Skeletal muscle satellite cell (primary cell): ENCODE results near the gene PDE6G.
"Not testable (repeated sequence)": the region's sequence is repeated elsewhere in the genome, so short reads cannot be mapped to it uniquely, and the experiment has no call there.

Experiments
- H3K27me3 ChIP-seq: 2 replicates; pipeline ENCODE4 v1.7.0; 2013; ENCODE audit warnings: low read length; ENCODE audit not compliant: control insufficient read depth, insufficient read depth
- H3K36me3 ChIP-seq: 2 replicates; pipeline ENCODE4 v1.7.0; 2013; ENCODE audit warnings: mild to moderate bottlenecking, control low read depth, low read length; ENCODE audit not compliant: insufficient read depth
- H3K4me1 ChIP-seq: 2 replicates; pipeline ENCODE4 v1.7.0; 2013; ENCODE audit warnings: low read length; ENCODE audit not compliant: control insufficient read depth, insufficient read depth
- H3K4me2 ChIP-seq: 2 replicates; pipeline ENCODE4 v1.7.0; 2013; ENCODE audit warnings: mild to moderate bottlenecking, low read length
- H3K4me3 ChIP-seq: 2 replicates; pipeline ENCODE4 v1.7.0; 2013; ENCODE audit warnings: low read length
- H3K9ac ChIP-seq: 2 replicates; pipeline ENCODE4 v1.7.0; 2013; ENCODE audit warnings: mild to moderate bottlenecking, low read depth, low read length, moderate library complexity
- H3K9me3 ChIP-seq: replicated peaks from 2 replicates; pipeline ENCODE4 v1.7.0; 2013; ENCODE audit warnings: mild to moderate bottlenecking, control low read depth, low read length

The PDE6G gene

GRCh38 chr17:81636505-81637288 is 19.6 kb downstream of the PDE6G start, which contains the start of the genes NPLOC4 and TSPAN10:
Gene NPLOC4, minus strand, starts transcription at chr17:81637112. Its CDS starts 182 bp downstream, at chr17:81636930.
Gene TSPAN10, plus strand, starts transcription at chr17:81637196. Its CDS starts 5,217 bp downstream, at chr17:81642413.
- Histone ChIP-seq H3K27me3 (no peaks in the 10 kb centered on the region), H3K9me3 (no peaks in the 10 kb centered on the region), H3K36me3 (peaks cover 4% of the 10 kb centered on the region), H3K4me2 (peak within 1 kb of the TSS; percentile 90), H3K4me3 (peak within 1 kb of the TSS; percentile 95), H3K9ac (peak within 1 kb of the TSS; percentile 96), H3K4me1 (peaks cover 10% of the 10 kb centered on the region)

DNA sequence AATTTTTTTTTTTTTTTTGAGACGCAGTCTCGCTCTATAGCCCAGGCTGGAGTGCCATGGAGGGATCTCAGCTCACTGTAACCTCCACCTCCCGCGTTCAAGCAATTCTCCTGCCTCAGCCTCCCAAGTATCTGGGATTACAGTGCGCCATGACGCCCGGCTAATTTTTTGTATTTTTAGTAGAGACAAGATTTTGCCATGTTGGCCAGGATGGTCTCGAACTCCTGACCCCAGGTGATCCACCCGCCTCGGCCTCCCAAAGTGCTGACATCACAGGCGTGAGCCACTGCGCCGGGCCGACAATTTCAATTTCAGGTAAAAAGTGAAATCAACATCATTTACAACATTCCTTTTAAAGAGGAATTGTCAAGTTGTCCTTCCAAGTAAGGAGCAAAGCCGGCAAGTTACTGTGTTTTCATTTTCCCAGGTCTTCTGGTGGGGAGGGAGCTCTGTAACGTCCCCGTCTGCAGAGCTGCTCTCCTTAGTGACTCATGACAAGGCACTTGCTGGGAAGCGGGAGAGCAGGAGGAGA is 20.3 kb downstream of the PDE6G start:
- peaks cover 6% of the 10 kb centered on the region for H3K4me1 ChIP-seq
- H3K4me3 ChIP-seq, result peak overlapping the region; percentile 95
- H3K9me3 ChIP-seq, result no peaks in the 10 kb centered on the region
- peak overlapping the region; percentile 90 for H3K4me2 ChIP-seq
- no peaks in the 10 kb centered on the region for H3K27me3 ChIP-seq
- peak overlapping the region; percentile 96 for H3K9ac ChIP-seq
- peaks cover 8% of the 10 kb centered on the region for H3K36me3 ChIP-seq

DNA sequence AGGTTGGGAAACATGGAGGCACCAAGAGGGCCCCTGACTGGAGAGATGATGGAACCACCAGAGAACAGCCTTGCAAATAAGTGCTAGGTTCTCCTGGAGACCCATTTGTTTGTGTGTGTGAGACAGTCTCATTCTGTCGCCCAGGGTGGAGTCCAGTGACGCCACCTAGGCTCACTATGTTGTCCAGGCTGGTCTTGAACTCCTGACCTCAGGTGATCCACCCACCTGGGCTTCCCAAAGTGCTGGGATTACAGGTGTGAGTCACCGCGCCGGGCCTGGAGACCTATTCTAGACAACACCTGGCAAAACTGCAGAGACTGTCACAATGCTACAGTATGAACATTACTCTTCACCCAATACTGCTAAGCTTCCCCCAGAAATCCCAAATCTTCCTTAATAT is 20.9 kb downstream of the PDE6G start:
- peak overlapping the region; percentile 90 for H3K4me2 ChIP-seq
- H3K9ac ChIP-seq, result peak overlapping the region; percentile 96
- peaks cover 8% of the 10 kb centered on the region for H3K36me3 ChIP-seq
- H3K4me3 ChIP-seq, result peak overlapping the region; percentile 95
- peaks cover 6% of the 10 kb centered on the region for H3K4me1 ChIP-seq
- H3K27me3 ChIP-seq, result no peaks in the 10 kb centered on the region
- no peaks in the 10 kb centered on the region for H3K9me3 ChIP-seq

DNA sequence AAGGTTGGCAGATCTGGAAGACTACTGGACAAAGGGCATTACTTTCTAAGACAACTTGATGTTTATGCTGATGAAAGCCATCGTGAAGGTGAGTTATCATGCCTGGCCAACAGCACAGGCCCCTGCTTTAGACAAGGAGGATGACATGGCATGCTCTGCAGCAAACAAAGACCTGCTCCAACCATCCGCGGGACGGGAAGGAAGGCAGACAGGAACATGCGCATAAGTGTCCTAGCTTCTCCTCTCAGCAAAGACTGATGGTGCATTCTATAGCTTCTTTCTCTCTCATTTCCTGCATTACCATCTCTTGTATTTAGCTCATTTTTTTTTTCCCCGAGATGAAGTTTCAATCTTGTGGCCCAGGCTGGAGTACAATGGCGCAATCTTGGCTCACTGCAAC is 24.9 kb downstream of the PDE6G start:
- Histone ChIP-seq H3K4me1 (peaks cover 6% of the 10 kb centered on the region), H3K4me3 (no peak overlapping the region), H3K27me3 (no peaks in the 10 kb centered on the region), H3K9ac (no peak overlapping the region), H3K4me2 (no peak overlapping the region), H3K36me3 (peaks cover 28% of the 10 kb centered on the region), H3K9me3 (no peaks in the 10 kb centered on the region)

DNA sequence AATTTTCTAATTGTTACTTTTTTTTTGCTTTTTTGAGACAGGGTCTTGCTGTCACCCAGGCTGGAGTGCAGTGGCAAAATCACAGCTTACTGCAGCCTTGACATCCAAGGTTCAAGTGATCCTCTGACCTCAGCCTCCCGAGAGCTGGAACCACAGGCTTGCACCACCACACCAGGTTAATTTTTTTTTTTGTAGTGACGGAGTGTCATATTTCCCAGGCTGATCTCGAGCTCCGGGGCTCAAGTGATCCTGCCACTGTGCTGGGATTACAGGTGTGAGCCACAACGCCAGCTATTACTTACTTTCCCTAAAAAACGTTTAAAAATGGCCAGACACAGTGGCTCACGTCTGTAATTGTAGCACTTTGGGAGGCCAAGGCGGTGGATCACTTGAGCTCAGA is 26.1 kb downstream of the PDE6G start:
- Histone ChIP-seq H3K4me2 (no peak overlapping the region), H3K27me3 (no peaks in the 10 kb centered on the region), H3K9ac (no peak overlapping the region), H3K4me1 (peaks cover under 1% of the 10 kb centered on the region), H3K36me3 (peaks cover 35% of the 10 kb centered on the region), H3K9me3 (no peaks in the 10 kb centered on the region), H3K4me3 (no peak overlapping the region)

GRCh38 chr17:81621494-81622130 is 34.7 kb downstream of the PDE6G start:
- H3K27me3 ChIP-seq, result no peaks in the 10 kb centered on the region
- H3K4me2 ChIP-seq, result no peak overlapping the region
- no peaks in the 10 kb centered on the region for H3K9me3 ChIP-seq
- H3K36me3 ChIP-seq, result peaks cover 58% of the 10 kb centered on the region
- no peaks in the 10 kb centered on the region for H3K4me1 ChIP-seq
- H3K9ac ChIP-seq, result no peak overlapping the region
- no peak overlapping the region for H3K4me3 ChIP-seq

- H3K4me2 ChIP-seq, H3K27me3 ChIP-seq, H3K9me3 ChIP-seq, H3K9ac ChIP-seq, H3K4me3 ChIP-seq: not testable (repeated sequence)
- H3K4me1 ChIP-seq, result peaks cover 15% of the 10 kb centered on the region
- H3K36me3 ChIP-seq, result peaks cover 49% of the 10 kb centered on the region
Measured at GRCh38 chr17:81618307-81618706, 38.0 kb downstream of the PDE6G start.

DNA sequence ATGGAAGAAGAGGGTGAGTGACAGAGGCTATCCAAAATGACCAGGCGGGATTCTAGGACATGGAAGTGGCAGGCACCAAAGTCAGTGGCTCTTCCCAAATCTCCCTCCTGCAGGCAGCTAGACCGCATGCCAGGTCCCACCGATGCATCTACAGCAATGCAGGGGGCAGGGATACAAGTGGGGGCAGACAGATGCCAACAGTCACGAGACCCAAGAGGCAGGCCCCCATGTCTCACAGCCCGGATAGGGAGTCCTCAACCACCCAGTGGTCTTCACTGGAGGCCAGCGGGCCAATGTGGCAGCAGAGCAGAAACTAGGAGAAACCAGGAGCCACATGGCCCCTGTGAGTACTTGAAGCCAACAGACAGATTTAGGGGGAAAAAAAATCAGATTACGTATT is 39.5 kb downstream of the PDE6G start:
- Histone ChIP-seq H3K4me1 (peaks cover 15% of the 10 kb centered on the region), H3K9ac (no peak overlapping the region), H3K9me3 (no peaks in the 10 kb centered on the region), H3K4me2 (no peak overlapping the region), H3K36me3 (peaks cover 53% of the 10 kb centered on the region), H3K27me3 (no peaks in the 10 kb centered on the region), H3K4me3 (no peak overlapping the region)

GRCh38 chr17:81615401-81615930 is 40.9 kb downstream of the PDE6G start:
- Histone ChIP-seq H3K27me3 (no peaks in the 10 kb centered on the region), H3K36me3 (peaks cover 39% of the 10 kb centered on the region), H3K9ac (no peak overlapping the region)

DNA sequence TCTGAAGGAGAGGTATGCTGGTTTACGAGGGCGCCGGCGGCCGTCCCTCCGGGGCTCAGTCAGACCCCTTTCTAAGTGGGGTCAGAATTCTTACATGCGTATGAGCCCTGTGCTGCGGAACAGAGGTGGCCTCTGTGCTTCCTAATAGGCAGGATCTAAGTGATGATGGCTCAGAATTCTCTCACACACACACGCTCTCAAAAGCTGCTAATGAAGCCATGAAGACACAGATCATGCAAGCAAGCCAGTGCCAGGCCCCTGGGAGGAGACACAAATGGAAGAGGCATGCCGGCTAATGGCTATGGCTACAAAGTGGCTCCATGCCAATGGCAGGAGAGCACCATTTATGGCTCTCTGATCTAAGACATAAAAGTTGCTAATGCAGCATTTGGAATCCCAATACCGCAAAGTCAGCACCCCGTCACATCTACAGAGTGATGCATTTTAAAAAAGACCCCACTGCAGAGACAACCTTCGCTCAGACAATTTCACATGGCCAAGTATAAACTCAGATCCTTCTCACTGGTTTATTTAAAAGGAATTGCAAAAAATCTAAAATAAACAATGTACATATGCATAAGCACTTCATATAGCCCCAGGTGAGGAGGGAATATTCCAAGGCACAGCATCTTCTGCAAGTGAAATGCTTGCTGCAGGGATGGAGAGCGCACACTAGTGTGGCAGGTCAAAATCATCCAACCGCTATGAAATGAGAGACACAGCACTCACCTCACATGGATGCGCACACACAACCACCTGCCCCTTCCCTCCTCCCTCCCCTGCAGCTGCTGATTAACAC is 44.0 kb downstream of the PDE6G start:
- Histone ChIP-seq H3K4me2 (no peak overlapping the region), H3K9ac (no peak overlapping the region), H3K36me3 (peaks cover 64% of the 10 kb centered on the region), H3K4me3 (no peak overlapping the region), H3K27me3 (no peaks in the 10 kb centered on the region), H3K9me3 (no peaks in the 10 kb centered on the region), H3K4me1 (peaks cover 22% of the 10 kb centered on the region)

More at GRCh38 chr17:81615401-81615930, 40.9 kb downstream of the PDE6G start:
- Histone ChIP-seq H3K4me3 (no peak overlapping the region), H3K4me1 (peaks cover 15% of the 10 kb centered on the region), H3K9me3 (no peaks in the 10 kb centered on the region), H3K4me2 (no peak overlapping the region)
